Body of pancreas (tissue), 4 donors: ENCODE results near the gene IL1R1. TPM values are rescaled to one million over a fixed set of nuclear protein-coding genes. Genes with fewer than 3 reads are reported as not detected.
A peak's percentile ranks its signal among the peaks of the same experiment; 100 is the strongest.

Experiments used
- ATAC-seq: fragments of 150-250 bp; one replicate; pipeline ENCODE4 v1.9.1; 2016
- DNase-seq, 4 donors: peaks; one replicate each; pipeline ENCODE4 v3.0.0-alpha.2; 2019
- H3K27ac ChIP-seq, 4 donors: fragments of 200-600 bp; sonication (generic); 1 replicate in 3 of 4; 2 replicates in 1 of 4; pipeline versions ENCODE4 v1.5.1 to v1.6.1; 2016 to 2019; ENCODE audit warnings: mild to moderate bottlenecking in 1 of 4, mixed read lengths in 1 of 4, moderate library complexity in 1 of 4
- H3K27me3 ChIP-seq, 2 donors: fragments of 200-600 bp; sonication (generic); one replicate each; pipeline ENCODE4 v1.6.0; 2016; ENCODE audit warnings: mild to moderate bottlenecking in 1 of 2
- H3K36me3 ChIP-seq, 2 donors: fragments of 200-600 bp; sonication (generic); replicated peaks in 1 of 2; 2 replicates each; pipeline ENCODE4 v1.5.1; 2016; ENCODE audit warnings: low read depth in 2 of 2; ENCODE audit not compliant: insufficient read depth in 1 of 2
- H3K4me1 ChIP-seq: fragments of 200-600 bp; sonication (generic); one replicate; pipeline ENCODE4 v1.6.0; 2016
- H3K4me3 ChIP-seq, 2 donors: fragments of 200-600 bp; sonication (generic); 1 replicate in 1 of 2; 2 replicates in 1 of 2; pipeline ENCODE4 v1.5.1; 2016 to 2019
- H3K9me3 ChIP-seq, 3 donors: fragments of 200-600 bp; sonication (generic); 1 replicate in 2 of 3; 2 replicates in 1 of 3; pipeline ENCODE4 v1.5.1; 2016
- CTCF ChIP-seq, 7 experiments: fragments of 450-650 bp in 4 of 7; fragments of 200-600 bp in 3 of 7; sonication (generic) in 3 of 7; IDR thresholded peaks; one replicate each; pipeline ENCODE4 v1.5.1; 2016 to 2019; ENCODE audit warnings: antibody characterized with exemption in 7 of 7
- POLR2A ChIP-seq, 3 donors: fragments of 450-650 bp; IDR thresholded peaks; one replicate each; pipeline ENCODE4 v1.6.1; 2016; ENCODE audit warnings: antibody characterized with exemption in 3 of 3, mild to moderate bottlenecking in 2 of 3
- WGBS, 2 donors: methylation state at CpG; one replicate each; pipeline ENCODE4 v1.1.5; 2017; 5-methylcytosine and 5-hydroxymethylcytosine counted together
- intact Hi-C: fragments of 100-400 bp; cut with DNase I; formaldehyde crosslinking; loops from one replicate; pipeline ENCODE4 v1.15.1; 2023
- total RNA-seq, 2 donors: library from RNA; depleted of rRNA; stranded (reverse); fragments of >200 nt; gene quantifications; one replicate each; pipeline ENCODE4 v1.1.0, GENCODE V29; 2016

IL1R1 gene
- total RNA-seq, 2 donors from 2014 or later: 53.4 to 55.4 TPM

- 2% methylated on average over 20 to 42 of the region's 42 CpGs for WGBS, 2 donors
- DNase-seq (peak in 1 of 4 donors; percentile 42), ATAC-seq (peak; percentile 16)
- no peak for TF ChIP-seq POLR2A (IDR thresholded peaks at IDR 0.05)
- peak in 1 of 7 experiments; percentile 0 for TF ChIP-seq CTCF (IDR thresholded peaks at IDR 0.05)
- Histone ChIP-seq H3K27me3 (no peaks in the 10 kb centered on the region), H3K9me3 (no peaks in the 10 kb centered on the region), H3K4me3 (peak overlapping the region; percentile 8 to 53), H3K36me3 (no peaks in the 10 kb centered on the region), H3K27ac (peak overlapping the region; percentile 84 to 98 (median 92)), H3K4me1 (peaks cover 52% of the 10 kb centered on the region)
- intact Hi-C loops: no loop called here
Measured at GRCh38 chr2:102142829-102143449, 393 bp downstream of the IL1R1 start.

GRCh38 chr2:102143450-102143985 lies 972 bp downstream of the IL1R1 start:
- 14 to 16% methylated on average over 8 to 10 of the region's 10 CpGs for WGBS, 2 donors
- intact Hi-C loops: no loop called here
- H3K4me3 ChIP-seq: peak overlapping the region; percentile 8 to 53
- DNase-seq (peak in 2 of 4 donors; percentile 41 to 57), ATAC-seq (no peak)
- no peaks in the 10 kb centered on the region for H3K36me3 ChIP-seq
- no peaks in the 10 kb centered on the region for H3K9me3 ChIP-seq
- H3K27me3 ChIP-seq: no peaks in the 10 kb centered on the region
- TF ChIP-seq CTCF (IDR thresholded peaks at IDR 0.05) (no peak), POLR2A (IDR thresholded peaks at IDR 0.05) (no peak)
- peak overlapping the region; percentile 84 to 98 (median 92) for H3K27ac ChIP-seq
- peaks cover 58% of the 10 kb centered on the region for H3K4me1 ChIP-seq

- TF ChIP-seq POLR2A (IDR thresholded peaks at IDR 0.05) (peak in 2 of 3 donors; percentile 24 to 30), CTCF (IDR thresholded peaks at IDR 0.05) (no peak)
- peak overlapping the region in 3 of 4 donors; percentile 91 to 98 (median 93) for H3K27ac ChIP-seq
- WGBS, 2 donors: 29% methylated on average over 4 of the region's 4 CpGs
- no peak for ATAC-seq
- H3K4me3 ChIP-seq: no peak overlapping the region
- intact Hi-C loops: no loop called here
- H3K27me3 ChIP-seq: no peaks in the 10 kb centered on the region
- H3K9me3 ChIP-seq: no peaks in the 10 kb centered on the region
- H3K4me1 ChIP-seq: peaks cover 61% of the 10 kb centered on the region
- peak in 2 of 4 donors; percentile 39 to 40 for DNase-seq
- no peaks in the 10 kb centered on the region for H3K36me3 ChIP-seq
Measured at GRCh38 chr2:102144128-102144527, 1.6 kb downstream of the IL1R1 start.

GRCh38 chr2:102145107-102145506 lies 2.6 kb downstream of the IL1R1 start:
- WGBS, 2 donors: 81 to 90% methylated on average over 3 to 4 of the region's 4 CpGs
- no peaks in the 10 kb centered on the region for H3K9me3 ChIP-seq
- intact Hi-C loops: no loop called here
- H3K4me3 ChIP-seq: no peak overlapping the region
- peaks cover 71% of the 10 kb centered on the region for H3K4me1 ChIP-seq
- H3K27ac ChIP-seq: no peak overlapping the region
- H3K27me3 ChIP-seq: no peaks in the 10 kb centered on the region
- DNase-seq (no peak), ATAC-seq (no peak)
- H3K36me3 ChIP-seq: no peaks in the 10 kb centered on the region
- no peak for TF ChIP-seq POLR2A (IDR thresholded peaks at IDR 0.05)
- TF ChIP-seq CTCF (IDR thresholded peaks at IDR 0.05): no peak

- DNase-seq (no peak), ATAC-seq (no peak)
- intact Hi-C loops: no loop called here
- H3K4me1 ChIP-seq: peaks cover 76% of the 10 kb centered on the region
- H3K27me3 ChIP-seq: no peaks in the 10 kb centered on the region
- H3K4me3 ChIP-seq: no peak overlapping the region
- no peaks in the 10 kb centered on the region for H3K9me3 ChIP-seq
- WGBS, 2 donors: 90 to 91% methylated on average over 4 of the region's 4 CpGs
- no peaks in the 10 kb centered on the region for H3K36me3 ChIP-seq
- TF ChIP-seq POLR2A (IDR thresholded peaks at IDR 0.05) (no peak), CTCF (IDR thresholded peaks at IDR 0.05) (no peak)
- H3K27ac ChIP-seq: no peak overlapping the region
Measured at GRCh38 chr2:102145934-102146333, 3.4 kb downstream of the IL1R1 start.
